HepG2 (cell line): ENCODE results near the gene PLPPR3. TPM values are rescaled to one million over a fixed set of nuclear protein-coding genes. Genes with fewer than 3 reads are reported as not detected.

Source experiments
- GABPA ChIP-seq, 2 experiments: IDR thresholded peaks; 2 replicates each; pipeline ENCODE4 v1.6.1; 2011 to 2016; ENCODE audit warnings: low read depth in 2 of 2, low read length in 1 of 2, missing biosample characterization in 1 of 2, missing genetic modification characterization in 1 of 2
- HDAC1 ChIP-seq: sonication (generic); formaldehyde crosslinking; IDR thresholded peaks from 2 replicates; pipeline ENCODE4 v1.5.1; 2020; ENCODE audit warnings: mild to moderate bottlenecking, missing genetic modification reagents
- HNRNPLL ChIP-seq: fragments of 200-400 bp; formaldehyde crosslinking; IDR thresholded peaks from 2 replicates; pipeline ENCODE4 v1.6.1; 2017; ENCODE audit warnings: mild to moderate bottlenecking, low read depth, low read length; ENCODE audit not compliant: poor library complexity, severe bottlenecking
- MAX ChIP-seq: IDR thresholded peaks from 2 replicates; pipeline ENCODE4 v1.6.1; 2012; ENCODE audit warnings: inconsistent platforms
- MIER2 ChIP-seq: IDR thresholded peaks from 2 replicates; pipeline ENCODE4 v1.6.1; 2016; ENCODE audit warnings: missing biosample characterization, missing genetic modification reagents
- MXI1 ChIP-seq: IDR thresholded peaks from 3 replicates; pipeline ENCODE4 v1.6.1; 2012; ENCODE audit warnings: low read depth, low read length, inconsistent platforms, borderline replicate concordance
- NFYB ChIP-seq: sonication (generic); formaldehyde crosslinking; IDR thresholded peaks from 2 replicates; pipeline ENCODE4 v1.4.0; 2020; ENCODE audit warnings: missing genetic modification reagents
- SPEN ChIP-seq: sonication (generic); formaldehyde crosslinking; IDR thresholded peaks from 2 replicates; pipeline ENCODE4 v1.5.1; 2020; ENCODE audit warnings: low read depth, mild to moderate bottlenecking, missing genetic modification reagents
- STAG1 ChIP-seq: sonication (generic); formaldehyde crosslinking; IDR thresholded peaks from 2 replicates; pipeline ENCODE4 v1.4.0; 2020; ENCODE audit warnings: missing genetic modification reagents
- U2AF1 ChIP-seq: fragments of 200-400 bp; formaldehyde crosslinking; optimal IDR thresholded peaks from 2 replicates; pipeline ENCODE3; 2017; ENCODE audit warnings: mild to moderate bottlenecking, low read depth, low read length
- XRCC5 ChIP-seq: fragments of 200-400 bp; formaldehyde crosslinking; optimal IDR thresholded peaks from 2 replicates; pipeline ENCODE3; 2017; ENCODE audit warnings: mild to moderate bottlenecking, low read length
- ZBTB20 ChIP-seq: sonication (generic); formaldehyde crosslinking; IDR thresholded peaks from 2 replicates; pipeline ENCODE4 v1.8.1; 2023; ENCODE audit warnings: missing genetic modification reagents, low read depth, mild to moderate bottlenecking, borderline replicate concordance
- ZBTB40 ChIP-seq, 2 experiments: fragments of 450-650 bp in 1 of 2; sonication (generic) in 1 of 2; formaldehyde crosslinking in 1 of 2; IDR thresholded peaks; 2 replicates each; pipeline versions ENCODE4 v1.6.1 to v1.8.0; 2016 to 2022; ENCODE audit warnings: antibody characterized with exemption in 1 of 2, mild to moderate bottlenecking in 1 of 2, missing genetic modification reagents in 1 of 2
- ZBTB49 ChIP-seq: sonication (generic); formaldehyde crosslinking; IDR thresholded peaks from 2 replicates; pipeline ENCODE4 v1.4.0; 2020; ENCODE audit warnings: missing genetic modification reagents, borderline replicate concordance
- ZFY ChIP-seq: sonication (generic); formaldehyde crosslinking; IDR thresholded peaks from 2 replicates; pipeline ENCODE4 v1.4.0; 2020; ENCODE audit warnings: missing genetic modification reagents
- polyA plus RNA-seq, 8 experiments: library from polyadenylated mRNA; depleted of rRNA in 3 of 8; stranded (reverse) in 7 of 8; unstranded in 1 of 8; fragments of >200 nt; fragmentation: Illumina TruSeq in 4 of 8; extraction: Trizol in 4 of 8; gene quantifications; 2 replicates each; pipeline versions ENCODE4 v1.2.1 to v1.2.3, GENCODE V29; 2011 to 2016; ENCODE audit warnings: low read depth in 4 of 8, missing spikeins in 1 of 8, mixed read lengths in 1 of 8; ENCODE audit not compliant: insufficient read depth in 1 of 8
- total RNA-seq, 5 experiments: library from RNA; depleted of rRNA; stranded (reverse); fragments of >200 nt; fragmentation: Illumina TruSeq; extraction: Trizol; gene quantifications; 2 replicates each; pipeline ENCODE4 v1.2.3, GENCODE V29; 2016; ENCODE audit warnings: low read depth in 1 of 5

The PLPPR3 gene
- total and polyA plus RNA-seq, 2 of the 13 experiments (the other 11 are each of a cell fraction or from before 2014, with no cell fraction given): 0.07 to 0.16 TPM

- TF ChIP-seq SPEN (CRISPR knock-in tag) (no peak; the same call in 1 of the 2 replicates), MXI1 (peak; percentile 47; the same call in 1 of the 3 replicates), HDAC1 (0 out of 2 replicates have a peak, but pooled peaks have one; percentile 26), ZBTB40 (IDR thresholded peaks at IDR 0.05) (no peak), ZBTB40 (CRISPR knock-in tag; IDR thresholded peaks at IDR 0.05) (peak; percentile 16; the same call in 1 of the 2 replicates), MAX (peak; percentile 83), NFYB (CRISPR knock-in tag) (no peak), HNRNPLL (peak; percentile 19), STAG1 (CRISPR knock-in tag) (no peak), ZBTB49 (CRISPR knock-in tag) (no peak), U2AF1 (peak; percentile 67), ZFY (CRISPR knock-in tag) (peak; percentile 46; the same call in 1 of the 2 replicates), ZBTB20 (no peak), MIER2 (no peak), GABPA (IDR thresholded peaks at IDR 0.05; ENCODE audit: low read depth, low read length) (peak; percentile 60), GABPA (CRISPR knock-in tag; IDR thresholded peaks at IDR 0.05; ENCODE audit: low read depth) (no peak), XRCC5 (no peak)
These were observed 24.0 kb downstream of the PLPPR3 start (continued) for GRCh38 chr19:797528-798414.
